A673 (cell line): ENCODE results near the gene SZRD1.

ENCODE experiments used
- EZH2 ChIP-seq: fragments of 200-600 bp; sonication (generic); IDR thresholded peaks from 2 replicates; pipeline ENCODE4 v1.6.1; 2017; ENCODE audit warnings: borderline replicate concordance, low read depth, mild to moderate bottlenecking, mixed read lengths, antibody characterized with exemption, low read length; ENCODE audit not compliant: poor library complexity, severe bottlenecking
- TF ChIP-seq, protein P1 (sequence below): fragments of 300-800, 200-600 bp; sonication (generic); conservative IDR thresholded peaks from 2 replicates; pipeline ENCODE4 v1.5.1; 2017; ENCODE audit warnings: low read depth, mild to moderate bottlenecking, antibody characterized with exemption, low read length, moderate library complexity, mixed read lengths

- TF ChIP-seq, protein P1, sequence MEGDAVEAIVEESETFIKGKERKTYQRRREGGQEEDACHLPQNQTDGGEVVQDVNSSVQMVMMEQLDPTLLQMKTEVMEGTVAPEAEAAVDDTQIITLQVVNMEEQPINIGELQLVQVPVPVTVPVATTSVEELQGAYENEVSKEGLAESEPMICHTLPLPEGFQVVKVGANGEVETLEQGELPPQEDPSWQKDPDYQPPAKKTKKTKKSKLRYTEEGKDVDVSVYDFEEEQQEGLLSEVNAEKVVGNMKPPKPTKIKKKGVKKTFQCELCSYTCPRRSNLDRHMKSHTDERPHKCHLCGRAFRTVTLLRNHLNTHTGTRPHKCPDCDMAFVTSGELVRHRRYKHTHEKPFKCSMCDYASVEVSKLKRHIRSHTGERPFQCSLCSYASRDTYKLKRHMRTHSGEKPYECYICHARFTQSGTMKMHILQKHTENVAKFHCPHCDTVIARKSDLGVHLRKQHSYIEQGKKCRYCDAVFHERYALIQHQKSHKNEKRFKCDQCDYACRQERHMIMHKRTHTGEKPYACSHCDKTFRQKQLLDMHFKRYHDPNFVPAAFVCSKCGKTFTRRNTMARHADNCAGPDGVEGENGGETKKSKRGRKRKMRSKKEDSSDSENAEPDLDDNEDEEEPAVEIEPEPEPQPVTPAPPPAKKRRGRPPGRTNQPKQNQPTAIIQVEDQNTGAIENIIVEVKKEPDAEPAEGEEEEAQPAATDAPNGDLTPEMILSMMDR, result no peak
- TF ChIP-seq EZH2, result no peak
These were observed 54.2 kb downstream of the SZRD1 start for GRCh38 chr1:16421201-16421600.
